DND-41 (cell line): ENCODE data around the gene GRAP2.

ENCODE experiments used
- EZH2 ChIP-seq: IDR thresholded peaks from 3 replicates; pipeline ENCODE4 v1.6.1; 2012; ENCODE audit warnings: borderline replicate concordance, low read depth, mild to moderate bottlenecking, moderate library complexity, low read length, inconsistent platforms; ENCODE audit not compliant: severe bottlenecking
- TF ChIP-seq, protein P1 (sequence below): IDR thresholded peaks from 2 replicates; pipeline ENCODE4 v1.5.1; 2012; ENCODE audit warnings: borderline replicate concordance, low read length, moderate library complexity, mild to moderate bottlenecking; ENCODE audit not compliant: poor library complexity, severe bottlenecking; ENCODE audit errors: extremely low read depth

DNA sequence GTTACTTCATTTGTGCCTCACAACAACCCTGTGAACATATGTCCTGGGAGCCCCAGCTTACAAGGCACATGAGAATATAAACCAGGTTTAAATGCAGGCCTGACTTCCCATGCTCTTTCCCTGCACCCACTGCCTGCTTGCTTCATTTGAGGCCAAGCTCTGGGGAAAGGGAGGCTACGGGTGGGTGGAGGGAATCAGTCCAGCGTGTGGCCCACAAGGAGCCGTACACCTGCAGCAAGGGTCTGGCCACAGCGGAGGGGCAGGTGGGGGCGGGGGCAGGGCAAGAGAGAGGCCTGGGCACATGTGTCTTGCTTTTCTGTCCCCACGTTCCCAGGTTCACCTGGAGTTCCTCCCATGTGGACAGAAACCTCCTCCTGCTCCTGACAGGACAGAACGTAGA, 120.1 kb downstream of the GRAP2 start:
- no peak for TF ChIP-seq EZH2
- TF ChIP-seq, protein P1, sequence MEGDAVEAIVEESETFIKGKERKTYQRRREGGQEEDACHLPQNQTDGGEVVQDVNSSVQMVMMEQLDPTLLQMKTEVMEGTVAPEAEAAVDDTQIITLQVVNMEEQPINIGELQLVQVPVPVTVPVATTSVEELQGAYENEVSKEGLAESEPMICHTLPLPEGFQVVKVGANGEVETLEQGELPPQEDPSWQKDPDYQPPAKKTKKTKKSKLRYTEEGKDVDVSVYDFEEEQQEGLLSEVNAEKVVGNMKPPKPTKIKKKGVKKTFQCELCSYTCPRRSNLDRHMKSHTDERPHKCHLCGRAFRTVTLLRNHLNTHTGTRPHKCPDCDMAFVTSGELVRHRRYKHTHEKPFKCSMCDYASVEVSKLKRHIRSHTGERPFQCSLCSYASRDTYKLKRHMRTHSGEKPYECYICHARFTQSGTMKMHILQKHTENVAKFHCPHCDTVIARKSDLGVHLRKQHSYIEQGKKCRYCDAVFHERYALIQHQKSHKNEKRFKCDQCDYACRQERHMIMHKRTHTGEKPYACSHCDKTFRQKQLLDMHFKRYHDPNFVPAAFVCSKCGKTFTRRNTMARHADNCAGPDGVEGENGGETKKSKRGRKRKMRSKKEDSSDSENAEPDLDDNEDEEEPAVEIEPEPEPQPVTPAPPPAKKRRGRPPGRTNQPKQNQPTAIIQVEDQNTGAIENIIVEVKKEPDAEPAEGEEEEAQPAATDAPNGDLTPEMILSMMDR = no peak
